H1 (cell line): ENCODE measurements around the gene STARD3. TPM values are rescaled to one million over a fixed set of nuclear protein-coding genes. Genes with fewer than 3 reads are reported as not detected.

Experiments used
- SIRT6 ChIP-seq: IDR thresholded peaks from one replicate; pipeline ENCODE4 v1.7.1; 2012; ENCODE audit warnings: low read length, inconsistent platforms
- polyA plus RNA-seq, 7 experiments: library from polyadenylated mRNA; depleted of rRNA in 3 of 7; stranded (reverse) in 5 of 7; unstranded in 2 of 7; fragments of >200 nt in 5 of 7; fragments of 200-250 nt in 2 of 7; gene quantifications; 1 replicate in 5 of 7; 2 replicates in 1 of 7; 4 replicates in 1 of 7; pipeline versions ENCODE4 v1.2.1 to v1.2.3, GENCODE V29; 2011 to 2013; ENCODE audit warnings: missing spikeins in 2 of 7, mixed read lengths in 2 of 7
- total RNA-seq: library from RNA; stranded (reverse); fragmentation: NEBNext Ultra II Directional; extraction: Animal tissue kit (Norgen Biotek cat#: 25700); gene quantifications from 2 replicates; pipeline ENCODE4 v1.2.1, GENCODE V29; 2021

The STARD3 gene
- total and polyA plus RNA-seq, 2 of the 8 experiments (the other 6 are each of a cell fraction or from before 2014, with no cell fraction given): 47.6 to 80.3 TPM

GRCh38 chr17:39667945-39668924 is 31.3 kb downstream of the STARD3 start, which contains the start of gene PNMT (continued):
- no peak for TF ChIP-seq SIRT6
